ENCODE measurements around the gene KAT14.
"Not testable (repeated sequence)": the region's sequence is repeated elsewhere in the genome, so short reads cannot be mapped to it uniquely, and the experiment has no call there.

The KAT14 gene, protein sequence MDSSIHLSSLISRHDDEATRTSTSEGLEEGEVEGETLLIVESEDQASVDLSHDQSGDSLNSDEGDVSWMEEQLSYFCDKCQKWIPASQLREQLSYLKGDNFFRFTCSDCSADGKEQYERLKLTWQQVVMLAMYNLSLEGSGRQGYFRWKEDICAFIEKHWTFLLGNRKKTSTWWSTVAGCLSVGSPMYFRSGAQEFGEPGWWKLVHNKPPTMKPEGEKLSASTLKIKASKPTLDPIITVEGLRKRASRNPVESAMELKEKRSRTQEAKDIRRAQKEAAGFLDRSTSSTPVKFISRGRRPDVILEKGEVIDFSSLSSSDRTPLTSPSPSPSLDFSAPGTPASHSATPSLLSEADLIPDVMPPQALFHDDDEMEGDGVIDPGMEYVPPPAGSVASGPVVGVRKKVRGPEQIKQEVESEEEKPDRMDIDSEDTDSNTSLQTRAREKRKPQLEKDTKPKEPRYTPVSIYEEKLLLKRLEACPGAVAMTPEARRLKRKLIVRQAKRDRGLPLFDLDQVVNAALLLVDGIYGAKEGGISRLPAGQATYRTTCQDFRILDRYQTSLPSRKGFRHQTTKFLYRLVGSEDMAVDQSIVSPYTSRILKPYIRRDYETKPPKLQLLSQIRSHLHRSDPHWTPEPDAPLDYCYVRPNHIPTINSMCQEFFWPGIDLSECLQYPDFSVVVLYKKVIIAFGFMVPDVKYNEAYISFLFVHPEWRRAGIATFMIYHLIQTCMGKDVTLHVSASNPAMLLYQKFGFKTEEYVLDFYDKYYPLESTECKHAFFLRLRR

DNA sequence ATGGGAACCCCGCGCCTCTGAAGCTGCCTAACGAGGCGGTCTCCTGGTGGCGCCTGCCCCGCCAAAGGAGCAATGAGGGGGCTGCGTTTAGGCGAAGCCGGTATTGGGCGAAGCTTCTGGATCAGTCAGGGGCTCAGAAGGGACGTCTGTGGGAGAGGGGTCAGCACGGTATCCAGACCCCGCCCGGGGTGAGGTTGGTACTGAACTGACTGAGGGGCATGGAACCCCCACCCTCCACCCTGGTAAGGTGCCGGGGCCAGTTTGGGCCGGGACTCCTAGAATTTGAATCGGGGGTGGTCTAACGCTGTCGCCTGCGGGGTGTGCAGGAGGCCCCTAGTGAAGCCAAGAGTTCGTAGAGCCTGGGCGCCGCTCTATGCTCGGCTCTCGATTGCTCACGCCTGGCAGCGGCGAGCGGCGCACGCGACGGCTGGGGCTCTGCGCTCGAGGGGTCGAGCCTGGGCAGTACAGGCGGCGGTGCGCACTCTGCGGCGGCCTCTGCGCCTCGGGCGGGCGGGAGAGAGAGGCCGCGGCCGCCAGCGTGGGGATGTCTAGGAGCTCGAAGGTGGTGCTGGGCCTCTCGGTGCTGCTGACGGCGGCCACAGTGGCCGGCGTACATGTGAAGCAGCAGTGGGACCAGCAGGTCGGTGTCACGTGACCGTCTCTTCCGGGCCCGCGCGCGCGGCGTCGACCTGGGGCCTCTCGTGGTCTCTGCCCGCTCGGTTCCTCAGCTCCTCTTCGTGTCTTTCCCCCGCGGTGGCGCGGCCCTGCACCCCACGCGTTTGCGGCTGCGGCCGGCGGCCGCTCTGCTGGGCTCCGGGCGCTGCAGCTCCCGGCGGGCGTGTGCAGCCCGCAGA is at the start of gene KAT14, which contains the start of gene PET117:
Gene KAT14 (plus strand): TSS at position 452 of the 854 bp plus-strand sequence. CDS start 4,798 bp downstream, outside the sequence.
Gene PET117 (plus strand): TSS at position 452 of the 854 bp plus-strand sequence. CDS start 93 bp downstream, at position 545.
- DNase-seq: peak; percentile 73 to 79

DNA sequence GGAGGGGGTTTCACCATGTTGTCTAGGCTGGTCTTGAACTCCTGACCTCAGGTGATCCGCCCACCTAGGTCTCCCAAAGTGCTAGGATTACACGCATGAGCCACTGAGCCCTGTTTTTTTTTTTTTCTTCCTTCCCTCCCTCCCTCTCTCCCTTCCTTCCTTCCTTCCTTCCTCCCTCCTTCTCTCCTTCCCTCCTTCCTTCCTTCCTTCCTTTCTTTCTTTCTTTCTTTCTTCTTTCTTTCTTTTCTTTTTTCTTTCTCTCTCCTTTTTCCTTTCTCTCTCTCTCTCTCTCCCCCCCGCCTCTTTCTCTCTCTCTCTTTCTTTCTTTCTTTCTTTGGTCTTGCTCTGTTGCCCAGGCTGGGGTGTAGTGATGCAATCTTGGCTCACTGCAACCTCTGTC is 49.4 kb upstream of the KAT14 start:
- DNase-seq: not testable (repeated sequence)

DNA sequence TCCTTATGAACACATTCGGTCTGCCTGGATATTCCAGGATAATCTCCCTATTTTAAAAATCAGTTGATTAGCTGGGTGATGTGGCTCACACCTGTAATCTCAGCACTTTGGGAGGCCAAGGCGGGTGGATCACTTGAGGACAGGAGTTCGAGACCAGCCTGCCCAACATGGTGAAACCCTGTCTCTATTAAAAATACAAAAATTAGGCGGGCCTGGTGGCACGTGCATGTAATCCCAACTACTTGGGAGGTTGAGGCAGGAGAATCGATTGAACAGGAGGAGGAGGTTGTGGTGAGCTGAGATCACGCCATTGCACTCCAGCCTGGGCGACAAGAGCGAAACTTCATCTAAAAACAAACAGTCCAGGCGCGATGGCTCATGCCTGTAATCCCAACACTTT is 48.8 kb upstream of the KAT14 start:
- not testable (repeated sequence) for DNase-seq

DNA sequence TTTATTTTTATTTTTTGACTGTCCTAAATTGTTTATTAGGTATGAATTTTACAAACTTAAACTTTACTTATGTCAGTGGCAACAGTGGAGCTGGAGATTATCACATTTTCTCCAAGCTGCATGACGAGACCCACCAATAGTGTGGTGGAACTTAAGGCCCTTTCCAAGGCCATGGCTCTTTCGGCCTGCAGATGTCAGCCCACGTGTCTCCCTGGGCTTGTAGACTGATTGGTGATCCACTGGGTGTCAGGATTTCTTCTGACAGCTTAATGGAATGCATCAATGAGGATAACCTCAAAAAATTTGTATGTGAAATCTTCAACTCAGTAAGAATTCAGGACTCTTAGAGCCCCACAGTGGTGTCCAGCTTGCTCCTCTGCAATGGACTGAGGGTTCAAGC is 47.6 kb upstream of the KAT14 start:
- DNase-seq: no peak

DNA sequence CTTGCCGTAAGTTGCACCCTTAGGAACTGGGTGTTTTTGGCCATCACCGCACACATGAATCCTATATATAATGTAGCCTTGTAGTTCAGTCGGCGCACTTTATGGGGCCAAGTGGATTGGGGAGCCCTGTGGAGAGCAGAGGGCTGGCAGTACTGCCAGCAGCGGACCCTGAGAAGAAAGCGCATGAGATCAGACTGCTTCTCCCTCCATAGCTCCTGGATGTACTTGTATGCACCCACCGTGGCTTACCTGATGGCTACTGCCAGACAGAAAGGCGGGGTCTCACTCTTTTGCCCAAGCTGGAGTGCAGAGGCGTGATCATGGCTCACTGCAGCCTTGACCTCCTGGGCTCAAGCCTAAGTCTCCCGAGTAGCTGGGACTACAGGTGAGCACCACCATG is 47.2 kb upstream of the KAT14 start:
- no peak for DNase-seq

DNA sequence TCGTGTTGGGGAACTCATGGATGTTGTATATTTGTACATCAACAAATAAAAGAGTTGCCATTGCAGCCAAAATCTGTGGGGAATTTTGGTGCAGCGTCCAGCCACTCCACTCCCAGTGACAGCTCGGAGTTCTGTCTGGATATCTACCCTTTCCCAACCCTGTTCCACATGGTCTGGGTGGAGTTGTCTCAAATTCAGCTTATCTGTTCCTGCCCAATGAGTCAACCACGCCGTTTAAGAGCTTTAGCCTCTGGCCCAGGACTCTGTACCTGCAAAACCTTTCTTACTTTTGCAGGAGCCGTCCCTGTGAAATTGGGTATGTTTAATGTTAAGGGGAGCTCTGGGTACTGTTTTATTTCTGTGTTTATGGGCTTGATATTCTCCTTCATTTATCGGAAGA is 46.0 kb upstream of the KAT14 start:
- DNase-seq: no peak

DNA sequence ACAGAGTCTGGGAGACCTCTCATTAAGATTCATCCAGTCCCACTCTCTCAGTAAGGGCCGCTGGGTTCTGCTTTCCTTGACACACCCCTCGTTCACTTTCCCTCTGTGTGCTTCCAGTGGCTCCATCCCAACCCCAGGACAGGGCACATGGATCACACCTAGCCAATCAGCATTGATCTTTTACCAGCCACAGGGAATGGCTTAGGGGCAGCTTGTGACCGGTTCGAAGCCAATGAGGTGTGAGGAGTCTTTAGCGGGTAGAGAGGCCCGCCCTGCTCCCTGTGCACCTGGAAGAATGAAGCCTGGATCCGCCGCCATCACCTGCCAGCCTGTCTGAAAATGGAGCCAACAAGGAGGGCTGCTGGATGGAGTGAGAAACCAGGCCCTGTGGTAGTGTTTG is 44.8 kb upstream of the KAT14 start:
- no peak for DNase-seq

DNA sequence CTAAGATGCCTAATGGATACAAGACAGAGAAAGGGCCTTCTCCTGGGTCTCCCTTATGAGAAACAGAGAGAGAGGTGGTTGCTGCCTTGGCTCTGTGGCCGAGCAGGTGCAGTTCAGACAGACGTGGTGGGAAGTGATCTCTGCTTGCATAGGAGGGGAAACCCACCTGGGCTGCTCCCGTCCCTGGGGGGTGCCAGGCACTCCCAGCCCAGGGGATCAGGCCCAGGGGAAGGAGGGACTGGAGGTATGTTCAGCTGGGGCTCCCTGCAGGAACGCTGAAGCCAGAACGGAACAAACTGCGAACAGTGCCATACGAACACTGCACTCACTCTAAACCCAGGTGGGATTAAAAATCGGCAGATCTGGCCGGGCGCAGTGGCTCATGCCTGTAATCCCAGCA is 44.3 kb upstream of the KAT14 start:
- DNase-seq: no peak

DNA sequence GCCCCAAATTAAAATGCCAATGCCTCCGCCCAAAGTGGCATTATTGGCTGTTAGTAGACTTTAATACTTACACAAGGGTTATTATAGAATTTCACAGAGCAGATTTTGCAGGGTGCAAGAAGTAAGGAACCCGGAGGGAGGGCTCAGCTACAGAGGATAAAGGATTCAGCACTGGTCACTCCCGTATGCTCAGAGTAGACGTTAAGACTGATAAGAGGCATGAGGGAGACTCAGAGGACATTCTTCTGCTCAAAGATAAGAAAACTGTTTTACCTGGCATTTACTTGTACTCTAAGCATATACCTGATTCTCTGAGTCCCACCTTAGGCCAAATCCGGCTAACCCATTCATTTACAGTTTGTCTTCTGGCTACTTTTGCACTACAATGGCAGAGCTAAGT is 43.5 kb upstream of the KAT14 start:
- DNase-seq: no peak

DNA sequence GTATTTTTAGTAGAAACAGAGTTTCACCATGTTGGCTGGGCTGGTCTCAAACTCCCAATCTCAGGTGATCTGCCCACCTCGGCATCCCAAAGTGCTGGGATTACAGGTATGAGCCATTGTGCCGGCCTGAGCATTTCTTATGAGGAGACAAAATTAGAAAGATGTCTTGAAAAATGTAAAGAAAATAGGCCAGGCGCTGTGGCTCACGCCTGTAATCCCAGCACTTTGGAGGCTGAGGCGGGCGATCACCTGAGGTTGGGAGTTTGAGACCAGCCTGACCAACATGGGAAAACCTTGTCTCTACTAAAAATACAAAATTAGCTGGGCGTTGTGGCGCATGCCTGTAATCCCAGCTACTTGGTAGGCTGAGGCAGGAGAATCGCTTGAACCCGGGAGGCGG is 37.1 kb upstream of the KAT14 start:
- DNase-seq: not testable (repeated sequence)

DNA sequence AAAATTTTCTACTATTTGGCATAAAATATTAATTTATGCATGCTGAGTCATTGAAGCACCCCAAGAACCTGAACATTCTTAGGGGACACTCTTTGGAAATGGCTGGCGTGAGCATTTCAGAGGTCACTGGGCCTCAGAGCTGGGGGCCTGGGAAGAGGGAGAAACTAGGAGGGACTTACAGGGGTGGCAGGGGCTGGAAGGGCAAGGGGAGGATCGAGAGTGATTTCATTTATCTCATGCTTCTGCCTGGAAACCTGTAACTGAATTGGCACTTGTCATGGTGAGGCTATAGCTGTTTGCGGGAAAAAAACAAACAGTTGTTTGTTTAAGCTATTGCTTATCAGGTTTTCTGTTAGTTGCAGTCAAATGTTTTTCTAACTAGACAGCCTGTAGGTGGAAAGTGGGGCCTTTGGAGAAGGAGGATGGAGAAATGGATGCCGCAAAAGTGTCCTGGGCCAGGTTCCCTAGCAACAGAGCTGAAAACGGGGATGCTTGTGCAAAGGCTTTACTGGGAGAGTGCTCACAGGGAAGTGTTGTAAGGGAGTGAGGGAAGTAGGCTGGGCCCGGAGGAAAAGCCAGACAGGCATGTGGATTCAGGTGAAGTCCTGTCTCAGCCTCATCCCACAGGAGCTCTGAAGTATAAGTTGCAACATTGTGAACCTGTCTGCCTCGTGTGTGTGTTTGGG is 36.4 kb upstream of the KAT14 start:
- no peak for DNase-seq

DNA sequence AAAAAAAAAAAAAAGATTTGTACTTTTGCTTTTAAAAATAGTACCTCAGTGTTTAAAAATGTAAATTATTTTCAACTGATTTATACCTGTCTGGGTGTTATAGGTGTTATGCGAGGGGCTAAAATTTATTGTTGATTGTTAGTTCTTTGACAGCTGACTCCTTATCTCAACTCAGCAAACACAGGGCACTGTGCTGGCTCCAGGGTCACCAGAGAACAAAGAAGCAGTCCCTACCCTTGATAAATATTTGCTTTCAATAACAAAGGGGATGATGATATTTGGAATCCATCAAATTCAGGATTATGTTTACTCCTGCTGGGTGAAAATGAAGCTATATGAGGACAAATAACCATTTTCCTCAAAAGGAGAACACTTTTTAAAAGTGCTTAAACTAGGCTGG is 34.2 kb upstream of the KAT14 start:
- DNase-seq: no peak

DNA sequence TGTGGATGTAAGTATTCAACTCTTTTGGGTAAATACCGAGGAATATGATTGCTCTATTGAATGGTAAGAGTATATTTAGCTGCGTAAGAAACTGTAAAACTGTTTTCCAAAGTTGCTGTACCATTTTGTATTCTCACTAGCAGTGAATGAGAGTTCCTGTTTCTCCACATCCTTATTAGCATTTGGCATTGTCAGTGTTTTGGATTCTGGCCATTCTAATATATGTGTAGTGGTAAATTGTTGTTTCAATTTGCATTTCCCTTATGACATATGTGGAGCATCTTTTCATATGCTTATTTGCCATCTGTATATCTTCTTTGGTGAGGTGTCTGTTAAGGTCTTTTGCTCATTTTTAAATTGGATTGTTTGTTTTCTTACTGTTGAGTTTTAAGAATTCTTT is 29.3 kb upstream of the KAT14 start:
- DNase-seq: no peak

DNA sequence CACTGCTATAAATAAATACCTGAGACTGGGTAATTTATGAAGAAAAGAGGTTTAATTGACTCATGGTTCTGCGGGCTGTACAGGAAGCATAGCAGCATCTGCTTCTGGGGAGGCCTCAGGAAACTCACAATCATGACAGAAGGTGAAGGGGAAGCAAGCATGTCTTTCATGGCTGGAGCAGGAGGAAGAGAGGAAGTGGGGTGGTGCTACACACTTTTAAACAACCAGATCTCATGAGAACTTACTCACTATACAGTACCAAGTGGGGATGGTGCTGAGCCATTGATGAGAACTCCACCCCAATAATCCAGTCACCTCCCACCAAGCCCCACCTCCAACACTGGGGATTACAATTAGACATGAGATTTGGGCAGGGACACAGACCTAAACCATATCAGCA is 9.1 kb upstream of the KAT14 start:
- not testable (repeated sequence) for DNase-seq

DNA sequence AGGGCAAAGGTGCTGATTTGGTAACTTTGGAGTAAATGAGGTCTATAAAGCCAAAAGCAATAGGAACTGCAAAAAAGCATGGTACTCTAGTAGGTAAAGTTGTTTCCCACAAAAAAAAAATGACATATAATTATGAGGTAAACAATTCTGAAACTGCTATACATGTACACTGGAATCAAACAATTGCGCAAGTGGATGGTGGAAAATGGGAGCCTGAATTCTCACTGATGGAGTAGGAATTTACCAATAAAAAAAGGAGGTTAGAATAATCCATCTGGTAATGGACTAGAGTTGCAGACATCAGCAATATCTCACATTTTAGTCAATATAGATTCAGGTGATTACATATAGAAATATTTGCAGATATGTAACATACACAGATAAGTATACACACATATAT is 5.0 kb upstream of the KAT14 start:
- no peak for DNase-seq

DNA sequence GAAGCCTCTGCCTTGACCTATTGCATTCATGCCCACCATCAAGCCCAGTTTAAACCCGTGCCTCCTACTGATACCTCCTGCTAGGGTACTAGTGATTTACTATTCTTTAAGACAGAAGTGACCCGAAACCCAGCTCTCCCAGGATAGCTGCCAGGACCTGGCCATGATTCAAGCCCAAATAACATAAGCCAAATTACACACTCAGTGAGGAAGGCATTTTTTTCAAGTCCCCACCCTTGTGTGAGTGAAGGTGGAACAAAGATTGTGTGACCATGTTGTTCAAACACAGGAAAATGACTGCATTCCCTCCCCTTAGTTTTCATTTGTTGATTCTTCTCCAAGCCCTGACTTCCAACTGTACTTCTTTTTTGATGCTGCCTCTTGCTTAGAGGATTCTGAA is 3.7 kb upstream of the KAT14 start:
- no peak for DNase-seq

DNA sequence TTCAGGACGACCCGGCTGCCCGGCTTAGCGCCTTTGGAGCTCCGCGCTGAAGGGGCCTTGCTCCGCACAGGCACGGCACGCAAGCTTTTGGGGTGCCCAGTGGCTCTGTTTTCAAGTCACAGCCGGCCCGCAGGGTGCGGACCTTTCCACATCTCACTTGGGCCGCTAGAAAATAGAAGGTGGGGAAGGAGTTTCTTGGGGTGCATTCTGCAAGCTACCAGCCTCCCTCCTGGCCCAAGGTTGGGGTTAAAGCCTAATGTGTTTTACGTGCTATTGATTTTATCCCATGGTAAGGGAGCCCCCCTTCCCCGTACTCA is 561 bp downstream of the KAT14 start:
- DNase-seq: no peak

DNA sequence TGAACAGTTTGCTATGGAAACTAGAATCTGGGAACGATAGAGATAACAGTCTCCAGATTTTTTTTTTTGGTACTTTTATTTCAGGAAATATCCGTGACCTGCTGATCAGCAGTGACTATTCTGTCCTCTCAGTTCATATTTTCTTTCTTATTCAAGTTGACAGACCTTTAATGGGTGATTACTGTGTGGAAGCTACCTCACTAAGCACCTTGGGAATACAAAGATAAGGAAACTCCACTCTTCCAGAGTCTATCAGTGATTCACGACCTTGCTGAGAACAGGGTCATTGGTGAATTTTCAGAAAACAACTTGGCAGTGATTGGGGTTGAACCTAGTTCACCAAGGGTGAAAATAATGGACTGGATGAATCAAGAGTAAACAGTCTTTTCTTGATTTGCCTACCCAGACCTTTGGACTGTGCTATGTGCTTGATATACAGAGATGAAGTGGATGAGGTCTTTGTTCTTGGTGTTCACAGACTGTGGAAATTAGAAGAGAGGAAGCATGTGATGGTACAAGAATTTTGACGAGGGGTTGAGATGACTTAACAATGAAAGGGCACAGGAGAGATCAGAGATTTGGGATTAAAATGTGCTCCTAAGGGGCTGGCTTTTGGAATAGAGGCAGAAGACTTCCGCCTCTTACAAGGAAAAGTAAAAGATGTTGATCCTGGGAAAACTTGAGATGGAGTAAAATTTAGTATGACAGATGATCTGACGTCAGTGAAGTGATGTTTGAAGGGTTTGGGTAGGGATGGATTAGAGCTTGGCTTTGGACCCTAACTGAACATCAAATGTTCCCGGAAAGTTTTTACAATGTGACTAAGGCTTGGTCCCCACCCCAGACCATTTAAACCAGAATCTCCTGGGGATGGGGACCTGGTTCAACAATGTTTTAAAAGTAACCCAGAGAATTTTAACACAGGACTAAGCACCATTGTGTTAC is 1.2 kb downstream of the KAT14 start:
- DNase-seq: no peak

DNA sequence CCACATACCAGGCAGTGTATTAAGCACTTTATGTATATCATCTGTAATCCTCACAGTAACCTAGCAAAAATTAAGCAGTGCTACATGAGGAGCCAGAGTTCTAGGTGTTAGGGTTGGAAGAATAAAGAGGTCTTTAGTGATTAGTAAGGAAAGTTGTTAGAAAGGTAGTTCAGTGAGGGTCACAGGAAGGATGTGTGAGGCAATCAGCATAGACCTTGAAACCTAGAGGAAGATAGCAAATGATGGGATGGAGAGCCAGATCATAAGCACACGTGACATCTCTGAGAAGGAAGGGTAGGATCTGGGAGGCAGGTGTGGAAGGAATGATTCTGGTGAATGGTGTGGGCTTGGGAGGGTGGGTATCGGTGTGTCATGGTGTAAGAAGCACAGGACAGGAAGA is 2.2 kb downstream of the KAT14 start:
- no peak for DNase-seq

DNA sequence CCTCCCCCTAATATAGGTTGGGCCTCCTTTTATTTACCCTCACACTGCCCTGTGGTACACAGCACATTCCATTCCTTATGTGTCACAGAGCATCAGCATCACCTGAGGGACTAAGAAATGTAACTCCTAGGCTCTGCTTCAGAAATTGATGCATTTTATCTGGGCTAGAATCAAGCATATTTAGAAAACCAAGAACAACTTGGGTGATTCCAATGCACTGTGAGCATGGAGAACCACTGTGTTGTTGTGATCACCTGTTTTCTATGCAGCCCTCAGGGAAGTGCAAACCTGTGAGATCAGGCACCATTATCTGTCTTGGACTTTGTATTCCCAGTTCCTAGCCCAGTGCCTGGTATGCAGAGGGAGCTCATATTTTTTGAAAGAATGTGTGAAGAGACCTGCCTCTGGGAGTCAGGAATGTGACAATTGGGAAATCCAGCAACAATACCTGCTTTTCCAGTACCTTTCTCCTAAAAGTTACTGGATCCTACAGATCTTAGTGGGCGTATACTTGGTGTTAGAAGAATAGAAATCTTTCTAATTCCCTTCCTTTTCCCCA is 7.0 kb downstream of the KAT14 start:
- no peak for DNase-seq

DNA sequence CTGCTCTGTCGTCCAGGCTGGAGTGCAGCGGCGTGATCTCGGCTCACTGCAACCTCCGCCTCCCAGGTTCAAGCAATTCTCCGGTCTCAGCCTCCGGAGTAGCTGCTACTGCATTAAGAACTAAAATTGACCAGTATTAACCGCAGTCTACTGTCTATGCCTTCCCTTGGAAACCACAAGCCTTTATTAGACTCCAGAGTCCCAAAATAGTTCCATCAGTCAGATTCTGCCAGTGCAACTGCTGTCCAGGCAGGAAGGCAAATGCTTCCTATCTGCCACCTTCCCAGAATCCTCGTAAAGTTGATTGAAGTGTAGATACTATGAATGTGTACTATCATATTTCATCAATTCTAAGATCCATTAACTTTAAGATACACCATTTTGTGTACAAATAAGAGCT is 16.7 kb downstream of the KAT14 start:
- no peak for DNase-seq

Data from AML-193 (cell line).